ENCODE results near the gene UBE2U.

DNA sequence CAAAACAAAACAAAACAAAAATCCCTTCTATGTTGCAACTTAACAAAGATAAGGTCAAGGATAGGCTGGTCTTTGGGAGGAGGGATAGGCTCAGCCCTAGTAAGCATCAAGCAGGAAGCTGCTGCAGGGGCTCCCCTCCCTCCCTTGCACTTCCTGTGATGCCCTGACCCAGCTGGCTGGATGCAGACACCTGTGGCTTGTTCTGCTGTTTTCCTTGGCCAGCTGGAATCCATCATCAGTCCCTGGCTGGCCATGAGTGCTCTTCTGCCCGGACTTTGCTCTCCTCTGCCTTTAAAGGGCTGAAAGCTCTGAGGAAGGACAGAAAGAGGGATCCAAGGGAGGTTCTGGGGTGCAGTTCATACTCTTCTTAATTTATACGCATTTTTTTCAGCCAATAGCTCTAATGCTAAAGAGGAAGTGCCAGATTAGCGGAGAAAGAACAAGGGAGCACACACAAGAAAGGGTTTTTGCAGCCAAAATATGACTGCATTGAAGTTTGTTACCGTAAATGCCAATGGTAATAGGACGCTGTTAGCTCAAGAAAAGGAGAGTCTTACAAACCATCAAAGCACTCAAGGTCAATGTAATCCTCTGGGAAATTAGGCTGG lies 19.9 kb upstream of the UBE2U start:
- no peak for TF ChIP-seq EGR1 (IDR thresholded peaks at IDR 0.05)
- TF ChIP-seq, protein P1, sequence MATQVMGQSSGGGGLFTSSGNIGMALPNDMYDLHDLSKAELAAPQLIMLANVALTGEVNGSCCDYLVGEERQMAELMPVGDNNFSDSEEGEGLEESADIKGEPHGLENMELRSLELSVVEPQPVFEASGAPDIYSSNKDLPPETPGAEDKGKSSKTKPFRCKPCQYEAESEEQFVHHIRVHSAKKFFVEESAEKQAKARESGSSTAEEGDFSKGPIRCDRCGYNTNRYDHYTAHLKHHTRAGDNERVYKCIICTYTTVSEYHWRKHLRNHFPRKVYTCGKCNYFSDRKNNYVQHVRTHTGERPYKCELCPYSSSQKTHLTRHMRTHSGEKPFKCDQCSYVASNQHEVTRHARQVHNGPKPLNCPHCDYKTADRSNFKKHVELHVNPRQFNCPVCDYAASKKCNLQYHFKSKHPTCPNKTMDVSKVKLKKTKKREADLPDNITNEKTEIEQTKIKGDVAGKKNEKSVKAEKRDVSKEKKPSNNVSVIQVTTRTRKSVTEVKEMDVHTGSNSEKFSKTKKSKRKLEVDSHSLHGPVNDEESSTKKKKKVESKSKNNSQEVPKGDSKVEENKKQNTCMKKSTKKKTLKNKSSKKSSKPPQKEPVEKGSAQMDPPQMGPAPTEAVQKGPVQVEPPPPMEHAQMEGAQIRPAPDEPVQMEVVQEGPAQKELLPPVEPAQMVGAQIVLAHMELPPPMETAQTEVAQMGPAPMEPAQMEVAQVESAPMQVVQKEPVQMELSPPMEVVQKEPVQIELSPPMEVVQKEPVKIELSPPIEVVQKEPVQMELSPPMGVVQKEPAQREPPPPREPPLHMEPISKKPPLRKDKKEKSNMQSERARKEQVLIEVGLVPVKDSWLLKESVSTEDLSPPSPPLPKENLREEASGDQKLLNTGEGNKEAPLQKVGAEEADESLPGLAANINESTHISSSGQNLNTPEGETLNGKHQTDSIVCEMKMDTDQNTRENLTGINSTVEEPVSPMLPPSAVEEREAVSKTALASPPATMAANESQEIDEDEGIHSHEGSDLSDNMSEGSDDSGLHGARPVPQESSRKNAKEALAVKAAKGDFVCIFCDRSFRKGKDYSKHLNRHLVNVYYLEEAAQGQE (IDR thresholded peaks at IDR 0.05; ENCODE audit: low read depth) = no peak
- TF ChIP-seq, protein P2, sequence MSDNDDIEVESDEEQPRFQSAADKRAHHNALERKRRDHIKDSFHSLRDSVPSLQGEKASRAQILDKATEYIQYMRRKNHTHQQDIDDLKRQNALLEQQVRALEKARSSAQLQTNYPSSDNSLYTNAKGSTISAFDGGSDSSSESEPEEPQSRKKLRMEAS (IDR thresholded peaks at IDR 0.05) = no peak
- no peak for TF ChIP-seq CEBPB (IDR thresholded peaks at IDR 0.05)
- no peak for TF ChIP-seq YY1 (IDR thresholded peaks at IDR 0.05; ENCODE audit: low read depth)
- TF ChIP-seq CREB1 (IDR thresholded peaks at IDR 0.05; ENCODE audit: low read depth) = no peak
- no peak for TF ChIP-seq NFIC (IDR thresholded peaks at IDR 0.05)
- TF ChIP-seq RAD21 (IDR thresholded peaks at IDR 0.05; ENCODE audit: low read depth) = no peak
